SU-DHL-6 (cell line): ENCODE results near the gene CAGE1.

Source experiments
- H2AFZ ChIP-seq: fragments of 200-600 bp; sonication (generic); 2 replicates; pipeline ENCODE4 v1.6.1; 2014; ENCODE audit warnings: low read depth, mild to moderate bottlenecking, moderate library complexity, mixed read lengths, antibody characterized with exemption, low read length; ENCODE audit not compliant: severe bottlenecking
- H3F3A ChIP-seq: fragments of 200-600 bp; shearing (Covaris generic); 2 replicates; pipeline ENCODE4 v1.6.0; 2016; ENCODE audit warnings: antibody characterized with exemption, mild to moderate bottlenecking; ENCODE audit not compliant: insufficient read depth
- H3K27ac ChIP-seq: fragments of 200-600 bp; sonication (generic); 2 replicates; pipeline ENCODE4 v1.5.1; 2016; ENCODE audit warnings: low read depth, mild to moderate bottlenecking, low read length, moderate library complexity, mixed read lengths
- H3K27me3 ChIP-seq: fragments of 200-600 bp; sonication (generic), shearing (Covaris generic); 2 replicates; pipeline ENCODE4 v1.6.0; 2014; ENCODE audit warnings: mild to moderate bottlenecking, low read length
- H3K36me3 ChIP-seq: fragments of 200-600 bp; sonication (generic); 2 replicates; pipeline ENCODE4 v1.6.1; 2014; ENCODE audit warnings: mild to moderate bottlenecking, low read length, mixed read lengths
- H3K4me2 ChIP-seq: fragments of 300-600, 200-600 bp; shearing (Covaris generic), sonication (generic); 2 replicates; pipeline ENCODE4 v1.6.0; 2014; ENCODE audit warnings: low read length, low read depth, mild to moderate bottlenecking; ENCODE audit not compliant: poor library complexity, severe bottlenecking
- H3K4me3 ChIP-seq: fragments of 200-600 bp; sonication (generic); 2 replicates; pipeline ENCODE4 v1.5.1; 2014; ENCODE audit warnings: antibody characterized with exemption, low read length, mild to moderate bottlenecking, mixed read lengths; ENCODE audit not compliant: insufficient read depth, poor library complexity, severe bottlenecking
- H3K79me2 ChIP-seq: fragments of 200-600 bp; sonication (generic); 2 replicates; pipeline ENCODE4 v1.6.1; 2014; ENCODE audit warnings: mild to moderate bottlenecking, low read length, moderate library complexity; ENCODE audit not compliant: insufficient read depth
- H3K9ac ChIP-seq: fragments of 200-600 bp; sonication (generic); 2 replicates; pipeline ENCODE4 v1.7.0; 2014; ENCODE audit warnings: mild to moderate bottlenecking, low read length
- H3K9me2 ChIP-seq: fragments of 200-600 bp; sonication (generic); replicated peaks from 2 replicates; pipeline ENCODE4 v1.6.1; 2014; ENCODE audit warnings: low read length; ENCODE audit not compliant: insufficient read depth
- H3K9me3 ChIP-seq: fragments of 200-600 bp; sonication (generic); 2 replicates; pipeline ENCODE4 v1.6.1; 2014; ENCODE audit warnings: low read length, mixed read lengths; ENCODE audit not compliant: insufficient read depth
- H4K20me1 ChIP-seq: fragments of 200-600 bp; sonication (generic); 2 replicates; pipeline ENCODE4 v1.6.1; 2014; ENCODE audit warnings: low read depth, mild to moderate bottlenecking, antibody characterized with exemption, low read length, moderate library complexity, mixed read lengths
- CTCF ChIP-seq: fragments of 200-600 bp; sonication (generic); IDR thresholded peaks from one replicate; pipeline ENCODE4 v1.5.1; 2017; ENCODE audit warnings: antibody characterized with exemption, mild to moderate bottlenecking, low read length, moderate library complexity; ENCODE audit not compliant: insufficient read depth, poor library complexity, severe bottlenecking
- EZH2phosphoT487 ChIP-seq: fragments of 200-600 bp; sonication (generic), shearing (Covaris generic); conservative IDR thresholded peaks from 2 replicates; pipeline ENCODE4 v1.6.1; 2018; ENCODE audit warnings: mild to moderate bottlenecking, antibody characterized with exemption, low read length, moderate library complexity, mixed read lengths

CAGE1 gene

DNA sequence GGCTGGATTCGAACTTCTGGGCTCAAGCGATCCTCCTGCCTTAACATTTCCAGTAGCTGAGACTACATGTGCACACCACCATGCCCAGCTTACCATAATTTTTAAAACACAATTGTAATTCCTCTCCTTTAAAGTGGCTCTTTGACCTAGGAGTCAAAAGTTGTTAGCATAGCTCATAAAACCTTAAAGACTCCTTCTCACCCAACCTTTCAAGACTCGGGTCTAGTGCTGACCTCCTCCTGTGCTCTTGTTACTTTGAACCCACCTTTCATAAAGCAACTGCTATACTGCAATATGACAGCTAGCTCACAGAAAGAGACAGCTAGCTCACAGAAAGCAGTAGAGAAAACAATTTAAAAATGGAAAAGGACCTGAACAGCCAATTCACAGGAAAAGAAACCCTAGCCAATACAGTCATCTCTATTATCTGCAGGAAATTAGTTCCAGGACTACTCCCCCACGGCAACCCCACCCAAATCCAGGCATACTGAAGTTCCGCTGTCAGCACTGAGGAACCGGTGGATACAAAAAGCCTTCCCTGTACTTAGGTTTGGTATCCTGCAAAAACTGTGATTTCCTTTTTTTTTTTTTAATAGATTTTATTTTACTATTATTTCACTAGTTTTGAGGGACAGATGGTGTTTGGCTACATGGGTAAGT is 96.8 kb downstream of the CAGE1 start:
- Histone ChIP-seq H3K9me3 (no peaks in the 10 kb centered on the region), H3F3A (peaks cover 10% of the 10 kb centered on the region; the same call in 1 of the 2 replicates), H3K9ac (no peak overlapping the region), H3K9me2 (no peaks in the 10 kb centered on the region), H3K4me3 (no peak overlapping the region), H3K4me2 (no peak overlapping the region), H3K79me2 (peaks cover 10% of the 10 kb centered on the region), H2AFZ (no peak overlapping the region), H3K36me3 (peaks cover 74% of the 10 kb centered on the region), H4K20me1 (no peaks in the 10 kb centered on the region), H3K27me3 (no peaks in the 10 kb centered on the region), H3K27ac (no peak overlapping the region)
- TF ChIP-seq CTCF (no peak), EZH2phosphoT487 (no peak)

GRCh38 chr6:7290079-7290478 is 99.5 kb downstream of the CAGE1 start:
- Histone ChIP-seq H3K36me3 (peaks cover 67% of the 10 kb centered on the region), H3K9me2 (no peaks in the 10 kb centered on the region), H3K9ac (no peak overlapping the region), H4K20me1 (no peaks in the 10 kb centered on the region), H3K9me3 (no peaks in the 10 kb centered on the region), H3K4me2 (no peak overlapping the region), H3K4me3 (no peak overlapping the region), H3K27ac (no peak overlapping the region), H3K27me3 (no peaks in the 10 kb centered on the region), H3K79me2 (0 out of 2 replicates have a peak, but pooled peaks cover under 1% of the 10 kb centered on the region), H3F3A (peaks cover 6% of the 10 kb centered on the region; the same call in 1 of the 2 replicates), H2AFZ (no peak overlapping the region)
- TF ChIP-seq EZH2phosphoT487: no peak
- TF ChIP-seq CTCF: no peak

DNA sequence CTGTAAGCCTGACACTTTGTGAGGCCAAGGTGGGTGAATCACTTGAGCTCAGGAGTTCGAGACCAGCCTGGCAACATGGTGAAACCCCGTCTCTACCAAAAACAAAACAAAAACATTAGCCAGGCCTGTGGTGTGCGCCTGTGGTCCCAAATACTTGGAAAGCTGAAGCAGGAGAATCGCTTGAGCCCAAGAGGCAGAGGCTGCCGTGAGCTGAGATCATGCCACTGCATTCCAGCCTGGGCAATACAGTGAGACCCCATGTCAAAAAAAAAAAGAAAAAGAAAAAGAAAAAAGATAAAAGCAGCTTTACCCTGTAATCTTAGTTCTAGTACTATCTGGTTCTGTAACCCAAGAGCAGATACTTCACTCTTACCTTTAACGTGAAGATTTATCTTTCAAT is 104.1 kb downstream of the CAGE1 start:
- Histone ChIP-seq H2AFZ (no peak overlapping the region), H3K9ac (no peak overlapping the region), H4K20me1 (no peaks in the 10 kb centered on the region), H3F3A (peaks cover 4% of the 10 kb centered on the region; the same call in 1 of the 2 replicates), H3K27me3 (no peaks in the 10 kb centered on the region), H3K4me2 (no peak overlapping the region), H3K9me2 (no peaks in the 10 kb centered on the region), H3K9me3 (no peaks in the 10 kb centered on the region), H3K27ac (no peak overlapping the region), H3K4me3 (no peak overlapping the region), H3K79me2 (no peaks in the 10 kb centered on the region), H3K36me3 (peaks cover 41% of the 10 kb centered on the region)
- TF ChIP-seq EZH2phosphoT487 (no peak), CTCF (no peak)
